HEK293T (cell line): ENCODE results near the gene RLBP1.

Experiments
- CTCF ChIA-PET: fragments of 350-600 bp; formaldehyde crosslinking; extraction: SDS; loops from one replicate; lab custom pipeline; 2021; ENCODE audit warnings: antibody characterized with exemption, inconsistent platforms; lab: Yijun Ruan, JAX
- POLR2A ChIA-PET: fragments of 350-600 bp; formaldehyde crosslinking; extraction: SDS; loops from one replicate; lab custom pipeline; 2020; ENCODE audit warnings: antibody characterized with exemption, inconsistent platforms; lab: Yijun Ruan, JAX
- DNase-seq: peaks from one replicate; pipeline ENCODE4 v3.0.0; 2012; ENCODE audit warnings: mixed read lengths; ENCODE audit errors: extremely low spot score
- ARNT ChIP-seq: fragments of 450-650 bp; IDR thresholded peaks from 2 replicates; pipeline ENCODE4 v1.6.1; 2017; ENCODE audit warnings: mild to moderate bottlenecking
- BHLHE40 ChIP-seq: fragments of 450-650 bp; IDR thresholded peaks from 2 replicates; pipeline ENCODE4 v1.6.1; 2016; ENCODE audit warnings: mild to moderate bottlenecking, moderate library complexity, borderline replicate concordance
- CTBP1 ChIP-seq: fragments of 450-650 bp; IDR thresholded peaks from 2 replicates; pipeline ENCODE4 v1.6.1; 2016; ENCODE audit warnings: borderline replicate concordance
- ELF4 ChIP-seq: fragments of 450-650 bp; IDR thresholded peaks from 2 replicates; pipeline ENCODE4 v1.6.1; 2017; ENCODE audit warnings: antibody characterized with exemption
- FOXA1 ChIP-seq: fragments of 450-650 bp; IDR thresholded peaks from 2 replicates; pipeline ENCODE4 v1.6.1; 2016; ENCODE audit warnings: mild to moderate bottlenecking
- FOXK2 ChIP-seq: fragments of 450-650 bp; IDR thresholded peaks from 2 replicates; pipeline ENCODE4 v1.6.1; 2016; ENCODE audit warnings: mild to moderate bottlenecking
- FOXM1 ChIP-seq: fragments of 450-650 bp; IDR thresholded peaks from 2 replicates; pipeline ENCODE4 v1.6.1; 2017; ENCODE audit warnings: mild to moderate bottlenecking, borderline replicate concordance
- HDGF ChIP-seq: fragments of 450-650 bp; IDR thresholded peaks from 2 replicates; pipeline ENCODE4 v1.6.1; 2017; ENCODE audit warnings: antibody characterized with exemption, borderline replicate concordance
- L3MBTL2 ChIP-seq: fragments of 450-650 bp; conservative IDR thresholded peaks from 2 replicates; pipeline ENCODE4 v1.6.1; 2016; ENCODE audit warnings: mild to moderate bottlenecking
- LEF1 ChIP-seq: fragments of 450-650 bp; IDR thresholded peaks from 2 replicates; pipeline ENCODE4 v1.6.1; 2017; ENCODE audit warnings: mild to moderate bottlenecking, borderline replicate concordance
- NFRKB ChIP-seq: fragments of 450-650 bp; IDR thresholded peaks from 2 replicates; pipeline ENCODE4 v1.6.1; 2016; ENCODE audit warnings: mild to moderate bottlenecking, moderate library complexity
- SP1 ChIP-seq: fragments of 450-650 bp; IDR thresholded peaks from 2 replicates; pipeline ENCODE4 v1.6.1; 2017
- SUZ12 ChIP-seq: fragments of 450-650 bp; IDR thresholded peaks from 2 replicates; pipeline ENCODE4 v1.6.1; 2016; ENCODE audit warnings: mild to moderate bottlenecking
- TARDBP ChIP-seq: fragments of 450-650 bp; IDR thresholded peaks from 2 replicates; pipeline ENCODE4 v1.6.1; 2016
- ZNF384 ChIP-seq: fragments of 450-650 bp; IDR thresholded peaks from 2 replicates; pipeline ENCODE4 v1.6.1; 2016
- TF ChIP-seq, protein P1 (sequence below): fragments of 450-650 bp; IDR thresholded peaks from 2 replicates; pipeline ENCODE4 v1.6.1; 2016

Gene RLBP1

GRCh38 chr15:89165677-89166076 is 55.7 kb downstream of the RLBP1 start:
- no peak for DNase-seq
- POLR2A ChIA-PET, result no interaction called here
- TF ChIP-seq SUZ12, result no peak
- no peak for TF ChIP-seq BHLHE40
- TF ChIP-seq FOXA1, result no peak
- no peak for TF ChIP-seq ARNT
- TF ChIP-seq NFRKB, result no peak
- no peak for TF ChIP-seq FOXK2
- no peak for TF ChIP-seq ELF4
- TF ChIP-seq FOXM1, result no peak
- no peak for TF ChIP-seq LEF1
- no peak for TF ChIP-seq ZNF384
- TF ChIP-seq SP1, result no peak
- CTCF ChIA-PET, result interaction anchor here (5.9 kb wide), 1 partner anchor 12 kb away, joined by 30 read pairs; no protein-coding TSS in a partner anchor

GRCh38 chr15:89164712-89165211 is 56.6 kb downstream of the RLBP1 start:
- CTCF ChIA-PET, result interaction anchor here (0.5 to 5.9 kb wide), 3 partner anchors 13 to 64 kb away, joined by 3 to 30 read pairs (median 6); no protein-coding TSS in a partner anchor

GRCh38 chr15:89163271-89164055 is 57.9 kb downstream of the RLBP1 start:
- ChIA-PET POLR2A (interaction anchor here (1.1 kb wide), 1 partner anchor 75 kb away, joined by 3 read pairs; the partner anchor contains the start of gene ABHD2), CTCF (no interaction called here)
- DNase-seq, result no peak
- TF ChIP-seq, protein P1, sequence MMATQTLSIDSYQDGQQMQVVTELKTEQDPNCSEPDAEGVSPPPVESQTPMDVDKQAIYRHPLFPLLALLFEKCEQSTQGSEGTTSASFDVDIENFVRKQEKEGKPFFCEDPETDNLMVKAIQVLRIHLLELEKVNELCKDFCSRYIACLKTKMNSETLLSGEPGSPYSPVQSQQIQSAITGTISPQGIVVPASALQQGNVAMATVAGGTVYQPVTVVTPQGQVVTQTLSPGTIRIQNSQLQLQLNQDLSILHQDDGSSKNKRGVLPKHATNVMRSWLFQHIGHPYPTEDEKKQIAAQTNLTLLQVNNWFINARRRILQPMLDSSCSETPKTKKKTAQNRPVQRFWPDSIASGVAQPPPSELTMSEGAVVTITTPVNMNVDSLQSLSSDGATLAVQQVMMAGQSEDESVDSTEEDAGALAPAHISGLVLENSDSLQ, result peak; percentile 41; the same call in 1 of the 2 replicates
- no peak for TF ChIP-seq BHLHE40

More at GRCh38 chr15:89164712-89165211, 56.6 kb downstream of the RLBP1 start:
- POLR2A ChIA-PET, result interaction anchor here (1.1 kb wide), 1 partner anchor 76 kb away, joined by 3 read pairs; the partner anchor contains the start of gene ABHD2
- no peak for DNase-seq
- TF ChIP-seq L3MBTL2, result no peak
- no peak for TF ChIP-seq SUZ12

- POLR2A ChIA-PET, result interaction anchor here (0.7 kb wide), 1 partner anchor 9 kb away, joined by 3 read pairs; no protein-coding TSS in a partner anchor
- no peak for DNase-seq
- CTCF ChIA-PET, result no interaction called here
These were observed 59.7 kb downstream of the RLBP1 start for GRCh38 chr15:89161666-89162065.

More at GRCh38 chr15:89161666-89162065, 59.7 kb downstream of the RLBP1 start:
- TF ChIP-seq TARDBP (no peak), ARNT (no peak), BHLHE40 (no peak), SP1 (no peak), HDGF (no peak), ZNF384 (no peak), FOXM1 (no peak), NFRKB (no peak), FOXK2 (no peak), L3MBTL2 (no peak), ELF4 (no peak), FOXA1 (no peak), LEF1 (no peak), CTBP1 (no peak)
- TF ChIP-seq, protein P1, result no peak
